ENCODE measurements around the gene CC2D1A.

DNA sequence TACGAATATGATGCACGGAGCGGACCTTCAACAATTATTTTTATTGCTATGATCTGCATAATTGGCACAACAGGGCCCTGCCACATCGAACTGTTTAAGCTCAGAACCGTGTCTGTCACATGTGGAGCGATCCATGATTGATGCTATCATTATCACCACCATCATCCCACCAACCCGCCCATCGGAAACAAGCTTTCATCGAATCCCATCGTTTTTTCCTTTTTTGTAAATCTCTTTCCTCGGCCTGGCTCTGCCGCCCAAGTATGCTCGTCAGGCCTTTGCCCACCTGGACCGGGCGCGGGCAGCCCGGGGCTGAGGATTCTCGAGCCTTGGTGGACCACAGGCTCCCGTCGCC lies 45.8 kb downstream of the CC2D1A start:
- TF ChIP-seq, protein P1, sequence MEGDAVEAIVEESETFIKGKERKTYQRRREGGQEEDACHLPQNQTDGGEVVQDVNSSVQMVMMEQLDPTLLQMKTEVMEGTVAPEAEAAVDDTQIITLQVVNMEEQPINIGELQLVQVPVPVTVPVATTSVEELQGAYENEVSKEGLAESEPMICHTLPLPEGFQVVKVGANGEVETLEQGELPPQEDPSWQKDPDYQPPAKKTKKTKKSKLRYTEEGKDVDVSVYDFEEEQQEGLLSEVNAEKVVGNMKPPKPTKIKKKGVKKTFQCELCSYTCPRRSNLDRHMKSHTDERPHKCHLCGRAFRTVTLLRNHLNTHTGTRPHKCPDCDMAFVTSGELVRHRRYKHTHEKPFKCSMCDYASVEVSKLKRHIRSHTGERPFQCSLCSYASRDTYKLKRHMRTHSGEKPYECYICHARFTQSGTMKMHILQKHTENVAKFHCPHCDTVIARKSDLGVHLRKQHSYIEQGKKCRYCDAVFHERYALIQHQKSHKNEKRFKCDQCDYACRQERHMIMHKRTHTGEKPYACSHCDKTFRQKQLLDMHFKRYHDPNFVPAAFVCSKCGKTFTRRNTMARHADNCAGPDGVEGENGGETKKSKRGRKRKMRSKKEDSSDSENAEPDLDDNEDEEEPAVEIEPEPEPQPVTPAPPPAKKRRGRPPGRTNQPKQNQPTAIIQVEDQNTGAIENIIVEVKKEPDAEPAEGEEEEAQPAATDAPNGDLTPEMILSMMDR (IDR thresholded peaks at IDR 0.05; ENCODE audit: low read length), result no peak
- no peak for TF ChIP-seq EZH2 (optimal IDR thresholded peaks at IDR 0.05; ENCODE audit: low read depth, low read length)
- TF ChIP-seq EZH2phosphoT487 (IDR thresholded peaks at IDR 0.05; ENCODE audit: low read length), result no peak

Measured in MM.1S (cell line).